Lung (tissue), 12 donors: ENCODE results near the gene CHI3L1. TPM values are rescaled to one million over a fixed set of nuclear protein-coding genes. Genes with fewer than 3 reads are reported as not detected.

ENCODE experiments used
- ATAC-seq: fragments of 200-7000 bp; cut with Tn5 transposase; one replicate; pipeline ENCODE4 v1.9.1; 2020; ENCODE audit warnings: moderate number of reproducible peaks; ENCODE audit not compliant: insufficient read depth, low FRiP score
- DNase-seq, 3 donors: peaks; one replicate each; pipeline ENCODE4 v3.0.0-alpha.2; 2013 to 2017
- H3K27ac ChIP-seq, 2 donors: one replicate each; pipeline ENCODE4 v1.5.1; 2013; ENCODE audit warnings: mild to moderate bottlenecking in 2 of 2, moderate library complexity in 2 of 2, control low read depth in 1 of 2, inconsistent platforms in 1 of 2, low read depth in 1 of 2, low read length in 1 of 2
- H3K27me3 ChIP-seq, 3 donors: one replicate each; pipeline ENCODE4 v1.5.1; 2013; ENCODE audit warnings: low read length in 2 of 3; ENCODE audit not compliant: control insufficient read depth in 3 of 3, insufficient read depth in 3 of 3
- H3K36me3 ChIP-seq, 4 donors: one replicate each; pipeline ENCODE4 v1.5.1; 2013; ENCODE audit warnings: low read length in 4 of 4, mild to moderate bottlenecking in 1 of 4, moderate library complexity in 1 of 4; ENCODE audit not compliant: control insufficient read depth in 4 of 4, insufficient read depth in 4 of 4
- H3K4me1 ChIP-seq, 5 donors: one replicate each; pipeline ENCODE4 v1.5.1; 2013; ENCODE audit warnings: low read length in 5 of 5, mild to moderate bottlenecking in 2 of 5, moderate library complexity in 1 of 5; ENCODE audit not compliant: control insufficient read depth in 5 of 5, insufficient read depth in 5 of 5
- H3K4me3 ChIP-seq: one replicate; pipeline ENCODE4 v1.5.1; 2013; ENCODE audit warnings: mild to moderate bottlenecking, control low read depth, moderate library complexity
- H3K9ac ChIP-seq, 2 donors: one replicate each; pipeline ENCODE4 v1.5.1; 2013; ENCODE audit warnings: low read length in 2 of 2, control low read depth in 1 of 2; ENCODE audit not compliant: insufficient read depth in 1 of 2
- H3K9me3 ChIP-seq, 4 donors: one replicate each; pipeline ENCODE4 v1.5.1; 2013; ENCODE audit warnings: low read length in 3 of 4, mild to moderate bottlenecking in 1 of 4, moderate library complexity in 1 of 4; ENCODE audit not compliant: control insufficient read depth in 4 of 4, insufficient read depth in 3 of 4
- CTCF ChIP-seq: IDR thresholded peaks from 2 replicates; pipeline ENCODE4 v1.5.1; 2012; ENCODE audit warnings: mild to moderate bottlenecking; ENCODE audit errors: control extremely low read depth, extremely low read depth
- WGBS, 2 donors: extraction: QIAGEN DNeasy Blood & Tissue Kit; methylation state at CpG; one replicate each; pipeline ENCODE4 v1.1.7; 2013; 5-methylcytosine and 5-hydroxymethylcytosine counted together
- polyA plus RNA-seq, 2 donors: library from polyadenylated mRNA; stranded (reverse); fragments of 200-250 nt; gene quantifications; one replicate each; pipeline ENCODE4 v1.2.1, GENCODE V29; 2013
- total RNA-seq, 2 donors: library from RNA; depleted of rRNA in 1 of 2; stranded (reverse); fragments of >200 nt in 1 of 2; gene quantifications; one replicate each; pipeline ENCODE4 v1.2.1, GENCODE V29; 2014 to 2021
- donor health status: control.
- donor health status: control.
- donor health status: Bipolar disorder and iron deficiency.
- donor health status: healthy.
- donor health status: DM: yes; HTN: yes; CAD: no.

The CHI3L1 gene
- total and polyA plus RNA-seq, 4 donors: 46.4 to 169 (median 110) TPM

GRCh38 chr1:203148579-203148978 is 37.9 kb downstream of the CHI3L1 start:
- Histone ChIP-seq H3K4me1 (peaks cover 0 to 42% (median 0%) of the 10 kb centered on the region in 5 donors), H3K36me3 (no peaks in the 10 kb centered on the region), H3K27ac (no peak overlapping the region), H3K4me3 (no peak overlapping the region), H3K27me3 (no peaks in the 10 kb centered on the region), H3K9me3 (no peaks in the 10 kb centered on the region), H3K9ac (no peak overlapping the region)
- ATAC-seq (no peak), DNase-seq (no peak)
- TF ChIP-seq CTCF: no peak
- WGBS, 2 donors: 95% methylated on average over 12 of the region's 12 CpGs

DNA sequence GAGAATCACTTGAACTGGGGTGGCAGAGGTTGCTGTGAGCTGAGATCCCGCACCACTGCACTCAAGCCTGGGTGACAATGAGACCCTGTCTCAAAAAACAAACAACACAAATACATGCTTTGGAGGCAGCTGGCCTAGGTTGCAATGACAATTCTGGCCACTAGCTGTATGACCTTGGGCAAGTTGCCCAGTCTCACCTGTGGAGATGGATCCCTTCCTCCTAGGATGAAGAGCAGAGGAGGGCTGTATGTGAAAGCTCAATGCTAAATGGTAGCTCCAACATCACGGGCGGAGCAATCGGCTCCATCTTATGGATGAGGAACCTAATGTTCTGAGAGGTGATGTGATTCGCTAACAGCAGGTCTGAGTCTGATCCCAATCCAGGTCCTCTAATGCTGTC is 38.4 kb downstream of the CHI3L1 start:
- Histone ChIP-seq H3K4me3 (no peak overlapping the region), H3K27ac (no peak overlapping the region), H3K9me3 (no peaks in the 10 kb centered on the region), H3K36me3 (no peaks in the 10 kb centered on the region), H3K4me1 (peaks cover 0 to 38% (median 0%) of the 10 kb centered on the region in 5 donors), H3K9ac (no peak overlapping the region), H3K27me3 (no peaks in the 10 kb centered on the region)
- DNase-seq: no peak
- 95 to 97% methylated on average over 5 of the region's 5 CpGs for WGBS, 2 donors
- no peak for ATAC-seq
- TF ChIP-seq CTCF: no peak

GRCh38 chr1:203147376-203147775 is 39.1 kb downstream of the CHI3L1 start:
- Histone ChIP-seq H3K36me3 (no peaks in the 10 kb centered on the region), H3K4me3 (no peak overlapping the region), H3K27me3 (no peaks in the 10 kb centered on the region), H3K9ac (no peak overlapping the region), H3K4me1 (peaks cover 0 to 30% (median 0%) of the 10 kb centered on the region in 5 donors), H3K9me3 (peaks cover 0 to 2% (median 0%) of the 10 kb centered on the region in 4 donors), H3K27ac (no peak overlapping the region)
- TF ChIP-seq CTCF: no peak
- DNase-seq (no peak), ATAC-seq (no peak)
- 87 to 90% methylated on average over 5 of the region's 5 CpGs for WGBS, 2 donors

DNA sequence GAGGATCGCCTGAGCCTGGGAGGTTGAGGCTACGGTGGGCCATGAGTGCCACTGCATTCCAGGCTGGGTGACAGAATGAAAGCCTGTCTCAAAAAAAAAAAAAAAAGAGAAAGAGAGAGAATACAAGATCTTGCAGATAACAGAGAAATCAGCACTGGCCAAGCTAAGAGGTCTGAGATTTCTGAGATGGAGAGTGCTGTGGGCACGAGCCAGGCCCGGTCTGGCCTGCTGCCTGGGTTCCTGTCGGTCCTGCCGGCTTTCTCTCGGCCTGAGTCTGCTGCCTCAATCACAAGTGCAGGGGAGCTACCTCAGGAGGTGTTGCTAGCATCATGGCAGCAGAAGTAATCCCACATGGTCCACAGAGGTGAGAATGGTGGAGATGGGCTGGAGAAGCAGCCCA is 40.0 kb downstream of the CHI3L1 start:
- TF ChIP-seq CTCF: no peak
- no peak for ATAC-seq
- no peak for DNase-seq
- peaks cover 0 to 2% (median 0%) of the 10 kb centered on the region in 4 donors for H3K9me3 ChIP-seq
- H3K4me3 ChIP-seq: no peak overlapping the region
- no peak overlapping the region for H3K27ac ChIP-seq
- 91 to 99% methylated on average over 7 of the region's 7 CpGs for WGBS, 2 donors
- H3K9ac ChIP-seq: no peak overlapping the region
- H3K36me3 ChIP-seq: no peaks in the 10 kb centered on the region
- H3K4me1 ChIP-seq: peaks cover 0 to 23% (median 0%) of the 10 kb centered on the region in 5 donors
- H3K27me3 ChIP-seq: no peaks in the 10 kb centered on the region
